Large intestine (tissue), 3 donors: ENCODE data around the gene ACTL8. TPM values are rescaled to one million over a fixed set of nuclear protein-coding genes. Genes with fewer than 3 reads are reported as not detected.
"Not testable (repeated sequence)": the region's sequence is repeated elsewhere in the genome, so short reads cannot be mapped to it uniquely, and the experiment has no call there.

Experiments
- DNase-seq, 2 donors: peaks; one replicate each; pipeline versions ENCODE4 v3.0.0 to v3.0.0-alpha.2; 2013
- H3K27ac ChIP-seq: one replicate; pipeline ENCODE4 v1.5.1; 2013; ENCODE audit warnings: low read length
- H3K27me3 ChIP-seq: 2 replicates; pipeline ENCODE4 v1.6.1; 2013; ENCODE audit warnings: low read length; ENCODE audit not compliant: control insufficient read depth, insufficient read depth
- H3K36me3 ChIP-seq: 2 replicates; pipeline ENCODE4 v1.6.1; 2013; ENCODE audit warnings: low read length; ENCODE audit not compliant: control insufficient read depth, insufficient read depth
- H3K4me1 ChIP-seq: one replicate; pipeline ENCODE4 v1.6.1; 2013; ENCODE audit warnings: low read length; ENCODE audit not compliant: control insufficient read depth, insufficient read depth
- H3K4me3 ChIP-seq: one replicate; pipeline ENCODE4 v1.5.1; 2013; ENCODE audit warnings: low read length
- H3K9me3 ChIP-seq: one replicate; pipeline ENCODE4 v1.6.1; 2013; ENCODE audit warnings: mild to moderate bottlenecking, low read depth, low read length, moderate library complexity; ENCODE audit not compliant: control insufficient read depth
- WGBS: methylation state at CpG from one replicate; pipeline ENCODE4 v1.1.5; 2013; ENCODE audit warnings: low lambda C conversion rate; ENCODE audit not compliant: insufficient coverage; 5-methylcytosine and 5-hydroxymethylcytosine counted together
- polyA plus RNA-seq: library from polyadenylated mRNA; unstranded; fragments of 120-200 nt; gene quantifications from one replicate; pipeline ENCODE4 v1.2.1, GENCODE V29; 2013

ACTL8 gene
- polyA plus RNA-seq, 1 donor = not detected

DNA sequence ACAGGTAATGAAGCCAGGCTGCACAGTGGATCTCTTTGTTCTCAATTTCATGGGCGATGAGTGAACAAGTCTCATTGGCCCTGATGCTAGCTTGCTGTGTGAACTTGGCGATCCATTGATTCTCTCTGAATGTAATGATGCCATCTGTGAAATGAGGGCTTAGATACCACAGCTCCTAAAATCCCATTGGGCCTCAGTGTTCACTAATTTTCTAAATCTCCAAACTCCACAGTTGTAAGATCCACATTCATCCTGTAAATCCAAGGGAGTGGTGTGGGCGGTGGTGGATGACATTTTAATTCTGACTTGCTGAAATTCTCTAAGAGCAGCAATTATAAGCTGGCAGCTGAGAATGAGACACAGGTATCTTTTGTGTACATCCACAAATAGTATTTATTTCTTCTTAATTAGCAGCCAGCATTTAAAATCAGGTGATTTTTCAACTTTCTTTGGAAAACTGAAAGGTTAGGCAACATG, 9.6 kb upstream of the ACTL8 start:
- no peaks in the 10 kb centered on the region for H3K4me1 ChIP-seq
- peaks cover 6% of the 10 kb centered on the region for H3K27me3 ChIP-seq
- WGBS = no CpG with 5 or more reads among the region's 3 CpGs
- H3K9me3 ChIP-seq = no peaks in the 10 kb centered on the region
- no peaks in the 10 kb centered on the region for H3K36me3 ChIP-seq
- no peak overlapping the region for H3K27ac ChIP-seq
- DNase-seq = no peak
- no peak overlapping the region for H3K4me3 ChIP-seq

DNA sequence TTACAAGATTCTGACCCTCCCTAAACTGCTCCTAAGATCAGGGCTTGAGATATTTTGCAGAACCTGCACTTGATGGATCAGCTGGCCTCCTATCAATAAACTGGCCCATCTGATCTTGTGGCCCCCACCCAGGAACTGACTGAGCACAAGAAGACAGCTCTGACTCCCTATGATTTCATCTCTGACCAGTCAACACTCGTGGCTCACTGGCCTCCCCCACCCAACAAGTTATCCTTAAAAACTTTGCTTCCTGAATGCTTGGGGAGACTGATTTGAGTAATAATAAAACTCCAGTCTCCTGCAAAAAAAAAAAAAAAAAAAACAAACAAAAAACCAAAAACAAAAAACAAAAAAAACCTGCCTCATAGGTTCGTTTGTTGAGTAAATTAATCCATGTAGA, 8.9 kb upstream of the ACTL8 start:
- no CpG with 5 or more reads among the region's 2 CpGs for WGBS
- H3K27me3 ChIP-seq, H3K36me3 ChIP-seq, H3K4me1 ChIP-seq, DNase-seq, H3K9me3 ChIP-seq, H3K4me3 ChIP-seq, H3K27ac ChIP-seq: not testable (repeated sequence)

GRCh38 chr1:17746920-17747319, 8.2 kb upstream of the ACTL8 start:
- no peaks in the 10 kb centered on the region for H3K9me3 ChIP-seq
- H3K27ac ChIP-seq = no peak overlapping the region
- WGBS = no CpG with 5 or more reads among the region's 2 CpGs
- no peak overlapping the region for H3K4me3 ChIP-seq
- no peaks in the 10 kb centered on the region for H3K36me3 ChIP-seq
- no peaks in the 10 kb centered on the region for H3K4me1 ChIP-seq
- peaks cover 2% of the 10 kb centered on the region for H3K27me3 ChIP-seq
- no peak for DNase-seq

GRCh38 chr1:17750333-17750732, 4.8 kb upstream of the ACTL8 start:
- no peak overlapping the region for H3K4me3 ChIP-seq
- no peaks in the 10 kb centered on the region for H3K27me3 ChIP-seq
- H3K4me1 ChIP-seq = no peaks in the 10 kb centered on the region
- no peaks in the 10 kb centered on the region for H3K36me3 ChIP-seq
- no peak overlapping the region for H3K27ac ChIP-seq
- peaks cover 4% of the 10 kb centered on the region for H3K9me3 ChIP-seq
- WGBS = no CpG with 5 or more reads among the region's 5 CpGs
- no peak for DNase-seq

GRCh38 chr1:17752356-17752755, 2.8 kb upstream of the ACTL8 start:
- Histone ChIP-seq H3K4me3 (no peak overlapping the region), H3K9me3 (peaks cover 10% of the 10 kb centered on the region), H3K36me3 (no peaks in the 10 kb centered on the region), H3K27ac (no peak overlapping the region), H3K4me1 (no peaks in the 10 kb centered on the region), H3K27me3 (no peaks in the 10 kb centered on the region)
- 100% methylated on average over 1 of the region's 4 CpGs for WGBS
- DNase-seq = no peak

GRCh38 chr1:17757426-17757825, 2.3 kb downstream of the ACTL8 start:
- H3K27me3 ChIP-seq = no peaks in the 10 kb centered on the region
- DNase-seq = no peak
- WGBS = no CpG with 5 or more reads among the region's 6 CpGs
- H3K4me3 ChIP-seq = no peak overlapping the region
- peaks cover 15% of the 10 kb centered on the region for H3K9me3 ChIP-seq
- H3K36me3 ChIP-seq = no peaks in the 10 kb centered on the region
- H3K4me1 ChIP-seq = no peaks in the 10 kb centered on the region
- no peak overlapping the region for H3K27ac ChIP-seq

- Histone ChIP-seq H3K4me1 (no peaks in the 10 kb centered on the region), H3K4me3 (no peak overlapping the region), H3K9me3 (peaks cover 15% of the 10 kb centered on the region), H3K27me3 (no peaks in the 10 kb centered on the region), H3K27ac (no peak overlapping the region), H3K36me3 (no peaks in the 10 kb centered on the region)
- DNase-seq = no peak
- WGBS = no CpG with 5 or more reads among the region's 7 CpGs
These were observed 4.0 kb downstream of the ACTL8 start for GRCh38 chr1:17759114-17759513.

GRCh38 chr1:17762313-17762712, 7.2 kb downstream of the ACTL8 start:
- Histone ChIP-seq H3K36me3 (no peaks in the 10 kb centered on the region), H3K4me3 (no peak overlapping the region), H3K27me3 (peaks cover 4% of the 10 kb centered on the region), H3K27ac (no peak overlapping the region), H3K4me1 (no peaks in the 10 kb centered on the region), H3K9me3 (peaks cover 4% of the 10 kb centered on the region)
- no peak for DNase-seq
- no CpG with 5 or more reads among the region's 11 CpGs for WGBS

- no peaks in the 10 kb centered on the region for H3K36me3 ChIP-seq
- no peak overlapping the region for H3K27ac ChIP-seq
- no peak for DNase-seq
- no peaks in the 10 kb centered on the region for H3K4me1 ChIP-seq
- peaks cover 4% of the 10 kb centered on the region for H3K27me3 ChIP-seq
- peaks cover 4% of the 10 kb centered on the region for H3K9me3 ChIP-seq
- WGBS = no CpG with 5 or more reads among the region's 8 CpGs
- H3K4me3 ChIP-seq = no peak overlapping the region
These were observed 8.3 kb downstream of the ACTL8 start for GRCh38 chr1:17763417-17763816.

GRCh38 chr1:17763995-17764394, 8.9 kb downstream of the ACTL8 start:
- no peak overlapping the region for H3K4me3 ChIP-seq
- peaks cover 4% of the 10 kb centered on the region for H3K27me3 ChIP-seq
- no peaks in the 10 kb centered on the region for H3K36me3 ChIP-seq
- no peak for DNase-seq
- no peaks in the 10 kb centered on the region for H3K4me1 ChIP-seq
- peaks cover 3% of the 10 kb centered on the region for H3K9me3 ChIP-seq
- H3K27ac ChIP-seq = no peak overlapping the region
- WGBS = no CpG with 5 or more reads among the region's 5 CpGs

DNA sequence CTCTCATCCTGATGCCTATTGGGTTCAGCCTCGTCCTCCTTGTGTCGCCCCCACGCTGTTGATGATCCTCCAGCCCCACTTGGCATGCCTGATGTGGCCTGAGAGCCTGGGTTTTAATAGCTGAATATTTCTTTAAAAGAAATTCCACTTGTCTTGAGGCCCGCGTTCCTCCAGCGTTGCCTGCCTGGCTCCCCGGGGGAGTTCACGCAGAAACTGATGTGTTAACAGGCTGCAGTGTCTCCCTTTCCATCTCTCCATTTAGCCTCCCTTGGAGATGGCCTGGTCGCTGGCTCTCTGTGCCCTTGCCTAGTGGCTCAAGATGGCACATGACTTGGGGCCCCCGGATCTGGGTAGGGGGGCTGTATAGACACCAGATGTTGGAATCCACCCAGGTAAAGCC, 9.5 kb downstream of the ACTL8 start:
- no peaks in the 10 kb centered on the region for H3K36me3 ChIP-seq
- no peak for DNase-seq
- H3K4me3 ChIP-seq = no peak overlapping the region
- H3K27me3 ChIP-seq = peaks cover 4% of the 10 kb centered on the region
- H3K4me1 ChIP-seq = no peaks in the 10 kb centered on the region
- no CpG with 5 or more reads among the region's 10 CpGs for WGBS
- H3K27ac ChIP-seq = no peak overlapping the region
- no peaks in the 10 kb centered on the region for H3K9me3 ChIP-seq
